GOT3 (cell line): Measurements from ENCODE around the gene POLR1A.

Experiments used
- DNase-seq: peaks from one replicate; lab custom pipeline; 2025; ENCODE audit warnings: mixed read lengths; lab: John Stamatoyannopoulos, UW

Gene POLR1A

GRCh38 chr2:86064006-86064405 is 41.7 kb downstream of the POLR1A start:
- DNase-seq, result no peak

GRCh38 chr2:86062043-86062442 is 43.6 kb downstream of the POLR1A start:
- no peak for DNase-seq

- no peak for DNase-seq
Measured at GRCh38 chr2:86056590-86057331, 48.9 kb downstream of the POLR1A start.

- DNase-seq, result no peak
Measured at GRCh38 chr2:86055314-86055713, 50.4 kb downstream of the POLR1A start.

- no peak for DNase-seq
Measured at GRCh38 chr2:86054535-86055082, 51.1 kb downstream of the POLR1A start.

- no peak for DNase-seq
Measured at GRCh38 chr2:86053166-86053565, 52.5 kb downstream of the POLR1A start.

- DNase-seq, result no peak
Measured at GRCh38 chr2:86052676-86053075, 53.0 kb downstream of the POLR1A start.

- DNase-seq, result no peak
Measured at GRCh38 chr2:86052265-86052664, 53.4 kb downstream of the POLR1A start.

GRCh38 chr2:86050301-86050700 is 55.4 kb downstream of the POLR1A start:
- DNase-seq, result no peak

GRCh38 chr2:86049529-86049928 is 56.2 kb downstream of the POLR1A start:
- no peak for DNase-seq

GRCh38 chr2:86048888-86049287 is 56.8 kb downstream of the POLR1A start:
- no peak for DNase-seq

GRCh38 chr2:86048383-86048701 is 57.3 kb downstream of the POLR1A start:
- no peak for DNase-seq

GRCh38 chr2:86047575-86048382 is 57.9 kb downstream of the POLR1A start:
- no peak for DNase-seq

- no peak for DNase-seq
Measured at GRCh38 chr2:86045541-86045940, 60.1 kb downstream of the POLR1A start.

GRCh38 chr2:86044614-86045013 is 61.1 kb downstream of the POLR1A start:
- DNase-seq, result no peak

- DNase-seq, result no peak
Measured at GRCh38 chr2:86044045-86044444, 61.6 kb downstream of the POLR1A start.

- DNase-seq, result no peak
Measured at GRCh38 chr2:86042256-86043168, 63.2 kb downstream of the POLR1A start.

- DNase-seq, result no peak
Measured at GRCh38 chr2:86039963-86040655, 65.6 kb downstream of the POLR1A start.

GRCh38 chr2:86039178-86039962 is 66.3 kb downstream of the POLR1A start:
- DNase-seq, result no peak

- DNase-seq, result no peak
Measured at GRCh38 chr2:86038291-86039081, 67.2 kb downstream of the POLR1A start.
